HG02973 (cell line): ENCODE results near the gene RENBP.
A peak's percentile ranks its signal among the peaks of the same experiment; 100 is the strongest.

Experiments used
- ATAC-seq: cut with Tn5 transposase; IDR thresholded peaks from one replicate; pipeline ENCODE4 v1.9.1; 2021; ENCODE audit warnings: moderate library complexity; ENCODE audit not compliant: unreplicated experiment

RENBP gene

DNA sequence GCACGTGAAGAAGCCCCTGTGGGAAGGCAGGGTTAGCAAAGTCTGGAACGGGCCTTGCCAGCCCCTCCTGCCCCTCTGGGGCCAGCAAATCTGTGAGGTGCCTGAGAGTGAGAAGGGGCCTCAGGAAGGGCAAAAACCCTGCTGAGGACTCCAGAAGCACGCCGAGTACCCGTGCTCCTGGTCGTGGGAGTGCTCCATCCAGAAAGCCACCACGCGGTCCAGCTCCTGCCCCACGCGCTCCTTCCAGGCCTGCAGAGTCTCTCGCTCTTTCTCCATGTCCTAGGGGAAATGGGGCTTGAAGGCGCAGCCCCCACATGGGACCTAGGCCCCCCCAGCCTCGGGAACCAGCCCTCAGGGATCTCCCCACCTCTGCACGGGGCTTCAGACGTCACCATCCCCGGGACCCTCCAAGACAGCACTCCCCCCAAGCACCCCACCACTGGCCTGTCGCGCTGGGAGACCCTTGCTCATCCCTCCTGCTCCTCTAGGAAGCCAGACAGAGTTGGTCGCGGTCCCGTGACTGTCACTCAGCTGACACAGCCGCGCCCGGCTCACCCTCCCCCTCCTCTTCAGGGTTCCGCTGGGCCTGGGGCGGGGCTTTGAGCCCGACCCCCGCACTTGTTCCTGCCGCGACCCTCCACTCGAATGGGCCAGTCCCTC lies at the start of gene RENBP:
Gene RENBP (minus strand): TSS at position 504 of the 660 bp plus-strand sequence. CDS start 33 bp downstream, at position 471.
- ATAC-seq = no peak

GRCh38 chrX:153993978-153994377 lies 49.5 kb upstream of the RENBP start:
- ATAC-seq = no peak

GRCh38 chrX:153993079-153993478 lies 48.6 kb upstream of the RENBP start:
- no peak for ATAC-seq

- no peak for ATAC-seq
Observed at GRCh38 chrX:153992180-153992579, 47.7 kb upstream of the RENBP start.

DNA sequence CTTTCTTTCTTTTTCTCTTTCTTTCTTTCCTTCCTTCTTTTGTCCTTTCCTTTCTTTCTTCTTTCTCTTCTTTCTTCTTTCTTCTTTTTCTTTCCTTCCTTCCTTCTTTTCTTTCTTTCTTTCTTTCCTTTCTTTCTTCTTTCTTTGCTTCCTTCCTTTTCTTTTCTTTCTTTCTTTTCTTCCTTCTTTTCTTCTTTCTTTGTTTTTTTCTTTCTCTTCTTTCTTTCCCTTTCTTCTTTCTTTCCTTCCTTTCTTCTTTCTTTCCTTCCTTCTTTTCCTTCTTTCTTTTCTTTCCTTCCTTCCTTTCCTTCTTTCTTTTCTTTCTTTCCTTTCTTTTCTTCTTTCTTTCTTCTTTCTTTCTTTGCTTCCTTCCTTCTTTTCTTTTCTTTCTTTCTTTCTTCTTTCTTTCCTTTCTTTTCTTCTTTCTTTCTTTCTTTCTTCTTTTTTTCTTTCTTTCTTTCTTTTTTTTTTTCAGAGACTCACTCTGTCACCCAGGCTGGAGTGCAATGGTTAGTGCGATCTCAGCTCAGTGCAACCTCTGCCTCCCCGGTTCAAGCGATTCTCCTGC lies 46.7 kb upstream of the RENBP start:
- ATAC-seq = no peak

- no peak for ATAC-seq
Observed at GRCh38 chrX:153989973-153990655, 45.7 kb upstream of the RENBP start.

DNA sequence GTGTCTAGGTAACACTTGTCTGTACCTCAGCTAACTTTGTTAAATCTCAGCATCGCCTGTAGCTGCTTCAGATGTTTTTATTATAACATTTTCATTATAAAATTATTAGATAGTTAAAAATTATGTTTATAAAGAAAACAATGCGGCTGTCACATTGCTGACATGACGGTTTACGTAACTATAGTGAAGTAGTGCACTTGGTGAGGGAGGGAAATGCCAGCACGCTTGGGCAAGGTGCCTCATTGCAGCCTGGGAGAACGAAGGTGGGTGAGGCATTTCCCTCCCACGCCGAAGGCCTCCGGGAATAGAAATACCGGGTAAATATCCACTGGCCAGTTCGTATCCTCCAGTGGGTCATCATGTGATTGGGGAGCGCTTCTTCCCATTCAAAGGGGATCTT lies 44.0 kb upstream of the RENBP start:
- no peak for ATAC-seq

DNA sequence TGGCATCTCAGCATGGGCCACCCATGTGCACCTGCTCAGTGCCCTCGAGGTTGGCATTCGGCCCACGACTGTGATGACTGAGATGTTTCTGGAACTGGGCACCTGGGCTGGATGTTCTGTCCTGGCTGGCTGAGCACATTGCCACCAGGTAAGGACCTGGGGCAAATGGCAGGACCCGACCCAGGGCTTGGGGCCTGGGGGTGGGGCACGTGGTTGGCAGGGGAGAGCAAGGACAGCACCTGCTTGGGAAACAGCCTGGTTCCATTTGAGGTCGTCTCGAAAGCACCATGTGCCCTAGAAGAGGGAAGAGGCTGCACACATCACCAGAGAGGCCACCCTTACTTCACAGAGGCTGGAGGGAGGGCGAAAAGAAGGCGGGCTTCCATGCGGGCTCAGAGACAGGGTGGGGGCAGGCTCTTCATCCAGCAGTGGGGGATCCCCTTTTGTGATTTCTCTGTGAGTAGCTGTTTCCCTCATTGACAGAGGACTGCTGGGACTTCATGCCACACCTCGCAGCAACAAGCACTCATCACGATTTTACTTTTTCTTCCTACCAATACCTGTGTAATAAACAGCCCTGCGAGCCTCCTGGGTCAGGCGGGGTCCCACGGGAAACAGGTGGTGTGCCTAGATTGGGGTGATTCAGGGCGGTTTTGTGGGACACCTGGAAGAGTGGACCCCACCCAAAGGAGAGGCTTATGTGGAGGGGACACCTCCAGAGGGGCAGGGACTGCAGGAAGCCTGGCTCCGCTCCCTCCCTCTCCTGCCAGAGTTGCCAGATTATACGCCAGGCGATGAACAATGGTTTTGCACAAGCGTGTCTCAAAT lies 40.1 kb upstream of the RENBP start:
- ATAC-seq = no peak

GRCh38 chrX:153983321-153983801 lies 38.9 kb upstream of the RENBP start:
- ATAC-seq = no peak

DNA sequence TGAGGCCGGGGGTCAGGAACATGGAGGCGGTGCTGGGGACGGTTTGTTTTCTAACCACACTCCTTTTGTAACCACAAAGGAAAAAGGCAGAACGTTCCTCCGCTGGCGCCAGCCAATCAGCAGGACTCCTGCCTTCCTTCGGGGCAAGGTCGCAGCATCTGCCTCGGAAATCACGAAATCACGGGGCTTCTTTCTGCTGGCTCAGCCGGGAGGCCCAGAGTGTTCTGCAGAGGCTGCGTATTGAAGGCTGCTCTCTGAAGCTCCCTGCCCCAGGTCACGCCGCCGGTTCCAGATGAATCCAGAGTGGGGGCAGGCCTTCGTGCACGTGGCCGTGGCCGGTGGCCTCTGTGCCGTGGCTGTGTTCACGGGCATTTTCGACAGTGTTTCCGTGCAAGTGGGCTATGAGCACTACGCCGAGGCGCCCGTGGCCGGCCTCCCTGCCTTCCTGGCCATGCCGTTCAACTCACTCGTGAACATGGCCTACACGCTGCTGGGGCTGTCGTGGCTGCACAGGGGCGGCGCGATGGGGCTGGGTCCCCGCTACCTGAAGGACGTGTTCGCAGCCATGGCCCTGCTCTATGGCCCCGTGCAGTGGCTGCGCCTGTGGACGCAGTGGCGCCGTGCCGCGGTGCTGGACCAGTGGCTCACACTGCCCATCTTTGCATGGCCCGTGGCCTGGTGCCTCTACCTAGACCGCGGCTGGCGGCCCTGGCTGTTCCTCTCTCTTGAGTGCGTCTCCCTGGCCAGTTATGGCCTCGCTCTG lies 37.5 kb upstream of the RENBP start:
- no peak for ATAC-seq

GRCh38 chrX:153981231-153981630 lies 36.8 kb upstream of the RENBP start:
- ATAC-seq = no peak

DNA sequence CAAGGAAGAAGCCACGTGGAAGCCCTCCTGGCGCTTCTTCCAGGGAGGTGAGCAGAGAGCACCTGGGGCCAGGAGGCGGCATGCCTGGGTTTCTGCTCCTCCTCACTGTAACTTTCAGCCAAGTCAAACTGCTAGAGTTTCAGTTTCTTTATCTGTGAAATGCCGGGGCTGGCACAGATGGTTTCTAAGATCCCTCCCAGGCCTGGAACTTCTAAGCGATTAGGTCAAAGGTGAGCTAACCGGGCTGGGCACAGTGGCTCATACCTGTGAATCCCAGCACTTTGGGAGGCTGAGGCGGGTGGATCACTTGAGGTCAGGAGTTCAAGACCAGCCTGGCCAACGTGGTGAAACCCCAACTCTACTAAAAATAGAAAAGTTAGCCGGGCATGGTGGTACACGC lies 36.0 kb upstream of the RENBP start:
- peak; percentile 49 for ATAC-seq

- no peak for ATAC-seq
Observed at GRCh38 chrX:153974726-153975286, 30.4 kb upstream of the RENBP start.

- no peak for ATAC-seq
Observed at GRCh38 chrX:153974003-153974725, 29.7 kb upstream of the RENBP start.

DNA sequence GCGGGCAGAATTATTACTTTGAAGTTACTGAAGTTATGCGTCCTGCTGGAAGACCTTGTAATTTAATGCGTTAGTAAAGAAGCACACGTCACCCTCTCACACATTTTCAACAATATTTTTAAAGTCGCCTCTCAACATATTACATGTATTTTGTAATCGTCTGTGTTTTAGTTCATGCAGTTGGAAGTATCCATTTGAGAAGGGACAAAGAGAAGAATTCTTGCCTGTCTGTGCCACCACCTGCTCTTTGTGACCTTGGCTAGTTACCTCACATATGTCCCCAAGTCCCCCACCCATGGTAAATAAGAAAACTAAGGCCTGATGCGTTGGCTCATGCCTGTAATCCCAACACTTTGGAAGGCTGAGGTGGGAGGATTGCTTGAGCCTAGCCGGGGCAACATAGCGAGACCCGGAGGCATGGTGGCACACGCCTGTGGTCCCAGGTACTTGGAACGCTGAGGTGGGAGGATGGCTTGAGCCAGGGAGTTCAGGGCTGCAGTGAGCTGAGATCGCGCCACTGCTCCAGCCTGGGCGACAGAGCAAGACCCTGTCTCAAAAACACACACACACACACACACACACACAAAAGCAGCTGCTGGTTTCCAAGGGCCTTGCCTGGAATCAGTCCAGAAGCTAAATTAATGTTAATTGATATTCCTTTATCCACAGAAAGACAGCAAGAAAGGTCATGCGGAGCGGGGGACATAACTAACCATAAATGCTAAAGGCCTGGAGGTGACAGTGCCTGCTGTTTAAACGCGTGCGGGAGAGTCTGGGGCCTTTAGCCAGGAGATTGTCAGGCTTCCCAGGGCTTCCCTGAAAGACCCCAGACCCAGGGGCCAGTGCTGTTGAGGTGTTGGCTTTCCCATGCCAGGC lies 28.9 kb upstream of the RENBP start:
- ATAC-seq = no peak

- ATAC-seq = peak; percentile 44
Observed at GRCh38 chrX:153972368-153973126, 28.1 kb upstream of the RENBP start, which contains the start of gene TMEM187. Gene TMEM187 (plus strand): TSS chrX:153972754. CDS start chrX:153982063, 9,309 bp downstream.

GRCh38 chrX:153971450-153972367 lies 27.3 kb upstream of the RENBP start, which contains the start of gene HCFC1:
Gene HCFC1 (minus strand): TSS chrX:153971818. CDS start chrX:153970840, 978 bp downstream.
- ATAC-seq = peak; percentile 42
